GM10847 (cell line): ENCODE results near the gene FBN1.

Experiments
- POLR2A ChIP-seq: IDR thresholded peaks from 2 replicates; pipeline ENCODE4 v1.6.1; 2011; ENCODE audit not compliant: insufficient read length; ENCODE audit errors: extremely low read depth

FBN1 gene

GRCh38 chr15:48466820-48467219, 178.7 kb downstream of the FBN1 start:
- no peak for TF ChIP-seq POLR2A

- TF ChIP-seq POLR2A = no peak
These were observed 179.4 kb downstream of the FBN1 start for GRCh38 chr15:48466079-48466478.

GRCh38 chr15:48465410-48465809, 180.1 kb downstream of the FBN1 start:
- no peak for TF ChIP-seq POLR2A

- no peak for TF ChIP-seq POLR2A
These were observed 182.1 kb downstream of the FBN1 start for GRCh38 chr15:48463366-48463880.

- no peak for TF ChIP-seq POLR2A
These were observed 182.8 kb downstream of the FBN1 start for GRCh38 chr15:48462688-48463087.

- TF ChIP-seq POLR2A = no peak
These were observed 185.7 kb downstream of the FBN1 start for GRCh38 chr15:48459571-48460442.

- TF ChIP-seq POLR2A = no peak
These were observed 186.6 kb downstream of the FBN1 start for GRCh38 chr15:48458876-48459275.

- TF ChIP-seq POLR2A = no peak
These were observed 189.4 kb downstream of the FBN1 start for GRCh38 chr15:48456134-48456533.

- no peak for TF ChIP-seq POLR2A
These were observed 193.8 kb downstream of the FBN1 start for GRCh38 chr15:48451736-48452135.

GRCh38 chr15:48451241-48451640, 194.3 kb downstream of the FBN1 start:
- no peak for TF ChIP-seq POLR2A

- TF ChIP-seq POLR2A = no peak
These were observed 195.8 kb downstream of the FBN1 start for GRCh38 chr15:48449734-48450133.

GRCh38 chr15:48447657-48448056, 197.9 kb downstream of the FBN1 start:
- TF ChIP-seq POLR2A = no peak

GRCh38 chr15:48447058-48447457, 198.5 kb downstream of the FBN1 start:
- TF ChIP-seq POLR2A = no peak

GRCh38 chr15:48442011-48442410, 203.5 kb downstream of the FBN1 start:
- TF ChIP-seq POLR2A = no peak

- no peak for TF ChIP-seq POLR2A
These were observed 205.4 kb downstream of the FBN1 start for GRCh38 chr15:48440084-48440483.

GRCh38 chr15:48437178-48437577, 208.3 kb downstream of the FBN1 start:
- no peak for TF ChIP-seq POLR2A

- no peak for TF ChIP-seq POLR2A
These were observed 210.2 kb downstream of the FBN1 start for GRCh38 chr15:48435321-48435720.
